OCI-LY1 (cell line): ENCODE measurements around the gene SH3YL1.

Experiments
- CTCF ChIP-seq: fragments of 200-600 bp; sonication (generic), shearing (Covaris generic); IDR thresholded peaks from 2 replicates; pipeline ENCODE4 v1.5.1; 2017; ENCODE audit warnings: mild to moderate bottlenecking, antibody characterized with exemption, low read length, moderate library complexity, mixed read lengths
- EZH2 ChIP-seq: fragments of 200-600 bp; sonication (generic), shearing (Covaris generic); IDR thresholded peaks from 2 replicates; pipeline ENCODE4 v1.8.0; 2017; ENCODE audit warnings: borderline replicate concordance, mixed run types, mild to moderate bottlenecking, antibody characterized with exemption, low read length, moderate library complexity, mixed read lengths

GRCh38 chr2:179886-180285 is 83.9 kb downstream of the SH3YL1 start:
- TF ChIP-seq CTCF (no peak), EZH2 (no peak)
